ENCODE data around the gene ZMYND8.
A peak's percentile ranks its signal among the peaks of the same experiment; 100 is the strongest.

ZMYND8 gene

DNA sequence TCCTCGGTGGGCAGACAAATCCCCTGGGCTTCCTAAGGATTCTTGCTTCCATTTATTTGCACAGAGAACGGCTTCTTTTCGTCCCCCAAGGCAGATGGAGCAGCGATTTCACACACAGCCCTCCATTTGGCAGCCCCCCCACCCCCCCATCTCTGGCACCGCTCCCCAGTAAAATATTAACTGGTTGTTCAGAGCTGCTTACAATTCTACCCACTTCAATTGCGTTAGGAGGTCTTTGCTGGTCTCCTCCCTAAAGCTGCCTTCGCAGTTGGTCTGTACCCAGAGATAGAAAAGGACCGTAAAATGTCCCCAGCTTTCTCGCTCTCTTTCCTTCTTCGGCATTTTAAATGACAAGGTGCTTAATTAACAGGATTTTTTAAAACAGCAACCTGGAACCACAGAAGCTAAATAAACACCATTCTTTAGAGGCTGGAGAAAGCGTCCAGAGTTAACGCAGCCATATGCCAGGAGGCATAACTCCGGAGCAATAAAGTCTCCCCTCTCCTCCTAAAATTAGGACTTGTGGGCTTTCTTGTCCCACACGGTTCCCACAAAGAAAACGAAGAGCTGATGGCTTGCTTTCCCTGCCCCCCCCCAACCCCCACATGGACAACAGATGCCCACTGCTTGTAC, 1.7 kb upstream of the ZMYND8 start:
- peak overlapping the region; percentile 77 to 90 for H3K9ac ChIP-seq (ENCODE audit: low read length in 2 of 2)
- no peaks in the 10 kb centered on the region for H3K36me3 ChIP-seq (ENCODE audit: control insufficient read depth in 2 of 2, insufficient read depth in 2 of 2, low read length in 2 of 2)
- peak overlapping the region in 1 of 2 donors; percentile 47 for H3K4me3 ChIP-seq (ENCODE audit: low read length in 2 of 2)
- H3K4me1 ChIP-seq (ENCODE audit: control insufficient read depth, insufficient read depth, low read length), result peaks cover 82% of the 10 kb centered on the region
- peak overlapping the region; percentile 99 for H3K27ac ChIP-seq (ENCODE audit: low read length)
- H3K27me3 ChIP-seq (ENCODE audit: control insufficient read depth in 1 of 2, insufficient read depth in 2 of 2, low read length in 2 of 2), result no peaks in the 10 kb centered on the region
- H3K9me3 ChIP-seq (ENCODE audit: control insufficient read depth in 2 of 2, low read length in 2 of 2), result no peaks in the 10 kb centered on the region

- Histone ChIP-seq H3K27ac (ENCODE audit: low read length) (peak overlapping the region; percentile 99), H3K4me1 (ENCODE audit: control insufficient read depth, insufficient read depth, low read length) (peaks cover 89% of the 10 kb centered on the region), H3K4me3 (ENCODE audit: low read length in 2 of 2) (peak overlapping the region; percentile 20 to 47), H3K9me3 (ENCODE audit: control insufficient read depth in 2 of 2, low read length in 2 of 2) (no peaks in the 10 kb centered on the region), H3K36me3 (ENCODE audit: control insufficient read depth in 2 of 2, insufficient read depth in 2 of 2, low read length in 2 of 2) (no peaks in the 10 kb centered on the region), H3K27me3 (ENCODE audit: control insufficient read depth in 1 of 2, insufficient read depth in 2 of 2, low read length in 2 of 2) (no peaks in the 10 kb centered on the region), H3K9ac (ENCODE audit: low read length in 2 of 2) (peak overlapping the region; percentile 77 to 90)
Measured at GRCh38 chr20:47357296-47358038, 968 bp upstream of the ZMYND8 start.

- no peaks in the 10 kb centered on the region for H3K9me3 ChIP-seq (ENCODE audit: control insufficient read depth in 2 of 2, low read length in 2 of 2)
- H3K9ac ChIP-seq (ENCODE audit: low read length in 2 of 2), result peak overlapping the region; percentile 68 to 72
- H3K4me3 ChIP-seq (ENCODE audit: low read length in 2 of 2), result peak overlapping the region; percentile 42 to 55
- peaks cover 98% of the 10 kb centered on the region for H3K4me1 ChIP-seq (ENCODE audit: control insufficient read depth, insufficient read depth, low read length)
- peak overlapping the region; percentile 99 for H3K27ac ChIP-seq (ENCODE audit: low read length)
- H3K27me3 ChIP-seq (ENCODE audit: control insufficient read depth in 1 of 2, insufficient read depth in 2 of 2, low read length in 2 of 2), result no peaks in the 10 kb centered on the region
- H3K36me3 ChIP-seq (ENCODE audit: control insufficient read depth in 2 of 2, insufficient read depth in 2 of 2, low read length in 2 of 2), result no peaks in the 10 kb centered on the region
Measured at GRCh38 chr20:47356220-47356525, 326 bp downstream of the ZMYND8 start.

- Histone ChIP-seq H3K27ac (ENCODE audit: low read length) (peak overlapping the region; percentile 99), H3K4me3 (ENCODE audit: low read length in 2 of 2) (peak overlapping the region; percentile 42 to 44), H3K4me1 (ENCODE audit: control insufficient read depth, insufficient read depth, low read length) (peaks cover 96% of the 10 kb centered on the region), H3K9me3 (ENCODE audit: control insufficient read depth in 2 of 2, low read length in 2 of 2) (no peaks in the 10 kb centered on the region), H3K9ac (ENCODE audit: low read length in 2 of 2) (peak overlapping the region; percentile 58 to 72), H3K36me3 (ENCODE audit: control insufficient read depth in 2 of 2, insufficient read depth in 2 of 2, low read length in 2 of 2) (no peaks in the 10 kb centered on the region), H3K27me3 (ENCODE audit: control insufficient read depth in 1 of 2, insufficient read depth in 2 of 2, low read length in 2 of 2) (no peaks in the 10 kb centered on the region)
Measured at GRCh38 chr20:47355489-47356219, 845 bp downstream of the ZMYND8 start.

DNA sequence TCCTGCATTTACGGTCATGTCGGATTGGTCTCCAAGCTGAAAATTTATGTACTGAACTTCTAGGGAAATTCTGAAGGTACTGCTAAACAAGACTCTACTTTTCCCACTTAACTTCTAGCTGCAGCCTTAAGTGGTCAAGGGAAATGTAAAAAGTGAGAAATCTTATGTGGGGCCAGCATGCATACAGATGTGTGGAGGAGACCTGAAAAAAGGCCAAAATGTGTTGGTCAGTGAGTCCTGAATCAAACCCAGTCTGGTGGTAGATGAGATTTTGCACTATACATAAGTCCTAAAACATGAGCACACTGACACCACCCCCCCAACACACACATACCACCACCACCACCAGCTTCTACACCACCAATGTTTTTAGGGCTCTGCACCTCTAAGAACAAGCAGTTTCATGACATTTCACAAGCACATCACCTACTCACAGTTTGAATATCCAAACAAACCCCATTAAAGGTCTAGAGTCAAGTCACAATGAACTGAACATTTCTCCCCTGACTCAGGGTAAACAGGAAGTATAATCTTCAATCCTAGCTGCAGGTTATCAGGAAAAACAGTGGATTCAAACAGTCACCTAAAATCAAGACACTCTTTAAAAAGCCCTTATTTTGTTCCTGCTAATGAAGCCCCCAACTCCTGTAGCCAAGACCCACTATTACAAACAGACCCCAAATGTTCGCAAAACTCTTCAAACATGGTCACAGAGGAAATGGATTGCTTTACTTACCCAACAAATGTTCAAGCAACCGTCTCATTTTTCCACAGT, 1.6 kb downstream of the ZMYND8 start:
- H3K27ac ChIP-seq (ENCODE audit: low read length), result peak overlapping the region; percentile 99
- peaks cover 89% of the 10 kb centered on the region for H3K4me1 ChIP-seq (ENCODE audit: control insufficient read depth, insufficient read depth, low read length)
- H3K4me3 ChIP-seq (ENCODE audit: low read length in 2 of 2), result peak overlapping the region; percentile 42 to 44
- H3K9ac ChIP-seq (ENCODE audit: low read length in 2 of 2), result peak overlapping the region; percentile 58 to 72
- no peaks in the 10 kb centered on the region for H3K9me3 ChIP-seq (ENCODE audit: control insufficient read depth in 2 of 2, low read length in 2 of 2)
- H3K27me3 ChIP-seq (ENCODE audit: control insufficient read depth in 1 of 2, insufficient read depth in 2 of 2, low read length in 2 of 2), result no peaks in the 10 kb centered on the region
- H3K36me3 ChIP-seq (ENCODE audit: control insufficient read depth in 2 of 2, insufficient read depth in 2 of 2, low read length in 2 of 2), result no peaks in the 10 kb centered on the region

- H3K9ac ChIP-seq (ENCODE audit: low read length in 2 of 2), result peak overlapping the region in 1 of 2 donors; percentile 72
- H3K27ac ChIP-seq (ENCODE audit: low read length), result peak overlapping the region; percentile 99
- H3K27me3 ChIP-seq (ENCODE audit: control insufficient read depth in 1 of 2, insufficient read depth in 2 of 2, low read length in 2 of 2), result no peaks in the 10 kb centered on the region
- H3K36me3 ChIP-seq (ENCODE audit: control insufficient read depth in 2 of 2, insufficient read depth in 2 of 2, low read length in 2 of 2), result no peaks in the 10 kb centered on the region
- H3K4me3 ChIP-seq (ENCODE audit: low read length in 2 of 2), result peak overlapping the region; percentile 42 to 69
- no peaks in the 10 kb centered on the region for H3K9me3 ChIP-seq (ENCODE audit: control insufficient read depth in 2 of 2, low read length in 2 of 2)
- H3K4me1 ChIP-seq (ENCODE audit: control insufficient read depth, insufficient read depth, low read length), result peaks cover 84% of the 10 kb centered on the region
Measured at GRCh38 chr20:47354464-47354713, 2.1 kb downstream of the ZMYND8 start.

- Histone ChIP-seq H3K4me1 (ENCODE audit: control insufficient read depth, insufficient read depth, low read length) (peaks cover 84% of the 10 kb centered on the region), H3K27me3 (ENCODE audit: control insufficient read depth in 1 of 2, insufficient read depth in 2 of 2, low read length in 2 of 2) (no peaks in the 10 kb centered on the region), H3K27ac (ENCODE audit: low read length) (peak overlapping the region; percentile 99), H3K9me3 (ENCODE audit: control insufficient read depth in 2 of 2, low read length in 2 of 2) (no peaks in the 10 kb centered on the region), H3K36me3 (ENCODE audit: control insufficient read depth in 2 of 2, insufficient read depth in 2 of 2, low read length in 2 of 2) (no peaks in the 10 kb centered on the region), H3K9ac (ENCODE audit: low read length in 2 of 2) (peak overlapping the region; percentile 52 to 72), H3K4me3 (ENCODE audit: low read length in 2 of 2) (peak overlapping the region; percentile 42 to 69)
Measured at GRCh38 chr20:47353692-47354463, 2.6 kb downstream of the ZMYND8 start.

- peak overlapping the region; percentile 99 for H3K27ac ChIP-seq (ENCODE audit: low read length)
- H3K27me3 ChIP-seq (ENCODE audit: control insufficient read depth in 1 of 2, insufficient read depth in 2 of 2, low read length in 2 of 2), result no peaks in the 10 kb centered on the region
- peak overlapping the region; percentile 61 to 69 for H3K4me3 ChIP-seq (ENCODE audit: low read length in 2 of 2)
- peaks cover 84% of the 10 kb centered on the region for H3K4me1 ChIP-seq (ENCODE audit: control insufficient read depth, insufficient read depth, low read length)
- no peaks in the 10 kb centered on the region for H3K9me3 ChIP-seq (ENCODE audit: control insufficient read depth in 2 of 2, low read length in 2 of 2)
- H3K36me3 ChIP-seq (ENCODE audit: control insufficient read depth in 2 of 2, insufficient read depth in 2 of 2, low read length in 2 of 2), result no peaks in the 10 kb centered on the region
- H3K9ac ChIP-seq (ENCODE audit: low read length in 2 of 2), result peak overlapping the region; percentile 72 to 77
Measured at GRCh38 chr20:47353239-47353691, 3.2 kb downstream of the ZMYND8 start.

DNA sequence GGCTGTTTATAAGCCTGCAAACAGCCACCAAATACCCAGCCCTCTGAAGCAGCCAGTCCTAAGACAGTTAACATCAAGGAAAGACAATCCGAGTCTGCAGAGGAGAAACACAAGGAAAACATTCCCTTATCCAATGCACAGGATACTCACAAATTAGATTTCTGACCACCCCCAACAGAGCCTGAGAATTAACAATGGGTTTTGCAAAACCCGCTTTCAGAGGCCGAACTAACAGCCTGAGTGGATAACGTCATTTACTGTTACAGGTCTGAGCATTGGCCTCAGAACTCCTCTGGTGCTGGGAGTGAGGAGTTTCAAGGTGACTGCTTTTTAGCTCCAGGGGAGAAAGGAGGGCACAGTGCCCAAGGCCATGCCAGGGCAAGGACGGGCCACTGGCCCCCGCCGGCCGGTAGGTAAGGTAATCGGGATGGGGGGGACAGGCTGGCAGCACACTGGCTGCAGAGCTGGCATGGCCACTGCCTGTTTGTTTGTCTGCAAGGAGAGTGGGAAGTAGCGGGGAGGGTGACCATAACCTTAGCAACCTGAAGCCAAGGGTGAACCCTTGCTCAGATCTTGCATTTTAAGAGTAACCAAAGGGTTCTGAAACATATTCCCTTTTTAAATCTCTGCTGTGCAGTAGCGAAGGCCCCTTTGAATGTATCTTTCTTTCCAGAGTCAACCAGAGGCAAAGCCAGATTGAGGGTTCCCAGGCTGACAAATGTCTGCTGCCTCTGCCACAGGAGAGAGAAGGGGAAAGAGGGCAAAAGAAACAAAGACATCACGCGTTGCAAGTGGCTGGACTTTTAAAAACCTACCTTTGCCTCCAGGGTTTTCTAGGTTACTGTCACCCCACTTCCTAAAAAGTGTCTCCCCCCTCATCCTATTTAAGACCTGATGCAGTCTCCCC, 3.9 kb downstream of the ZMYND8 start:
- Histone ChIP-seq H3K36me3 (ENCODE audit: control insufficient read depth in 2 of 2, insufficient read depth in 2 of 2, low read length in 2 of 2) (no peaks in the 10 kb centered on the region), H3K4me3 (ENCODE audit: low read length in 2 of 2) (peak overlapping the region; percentile 61 to 69), H3K9ac (ENCODE audit: low read length in 2 of 2) (peak overlapping the region; percentile 72 to 77), H3K27me3 (ENCODE audit: control insufficient read depth in 1 of 2, insufficient read depth in 2 of 2, low read length in 2 of 2) (no peaks in the 10 kb centered on the region), H3K9me3 (ENCODE audit: control insufficient read depth in 2 of 2, low read length in 2 of 2) (no peaks in the 10 kb centered on the region), H3K4me1 (ENCODE audit: control insufficient read depth, insufficient read depth, low read length) (peaks cover 83% of the 10 kb centered on the region), H3K27ac (ENCODE audit: low read length) (peak overlapping the region; percentile 99)
